MV-4-11 (cell line): ENCODE measurements around the gene IL7R.
"Not testable (repeated sequence)": the region's sequence is repeated elsewhere in the genome, so short reads cannot be mapped to it uniquely, and the experiment has no call there.

ENCODE experiments used
- DNase-seq: peaks from one replicate; lab custom pipeline; 2025; lab: John Stamatoyannopoulos, UW

The IL7R gene

DNA sequence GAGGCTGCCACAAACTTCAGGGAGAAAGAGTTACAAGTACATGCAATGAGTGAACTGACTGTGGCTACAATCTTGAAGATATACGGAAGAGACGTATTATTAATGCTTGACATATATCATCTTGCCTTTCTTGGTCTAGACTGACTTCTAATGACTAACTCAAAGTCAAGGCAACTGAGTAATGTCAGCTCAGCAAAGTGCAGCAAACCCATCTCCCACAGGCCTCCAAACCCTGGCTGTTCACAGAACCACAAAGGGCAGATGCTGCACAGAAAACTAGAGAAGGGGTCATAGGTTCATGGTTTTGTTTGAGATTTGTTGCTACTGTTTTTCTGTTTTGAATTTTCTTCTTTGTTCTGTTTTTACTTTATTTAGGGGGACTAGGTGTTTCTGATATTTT lies 21.0 kb downstream of the IL7R start:
- DNase-seq: no peak

DNA sequence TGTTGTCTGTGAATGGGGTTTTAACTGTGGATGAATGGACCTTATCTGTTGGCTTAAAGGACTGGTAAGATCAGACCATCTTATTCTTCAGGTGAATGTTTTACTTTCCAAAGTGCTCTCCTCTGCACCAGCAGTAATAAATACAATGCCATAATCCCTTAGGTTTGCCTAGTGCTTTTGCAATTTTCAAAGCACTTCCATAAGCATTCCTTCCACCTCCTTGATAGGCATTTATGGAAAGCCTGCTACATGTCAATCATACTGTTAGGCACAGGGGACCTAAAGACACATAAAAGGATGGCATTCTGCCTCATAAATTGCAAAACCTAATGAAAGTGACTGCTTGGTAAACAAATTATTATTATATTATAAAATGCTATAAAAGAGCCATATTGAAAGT lies 21.4 kb downstream of the IL7R start:
- no peak for DNase-seq

DNA sequence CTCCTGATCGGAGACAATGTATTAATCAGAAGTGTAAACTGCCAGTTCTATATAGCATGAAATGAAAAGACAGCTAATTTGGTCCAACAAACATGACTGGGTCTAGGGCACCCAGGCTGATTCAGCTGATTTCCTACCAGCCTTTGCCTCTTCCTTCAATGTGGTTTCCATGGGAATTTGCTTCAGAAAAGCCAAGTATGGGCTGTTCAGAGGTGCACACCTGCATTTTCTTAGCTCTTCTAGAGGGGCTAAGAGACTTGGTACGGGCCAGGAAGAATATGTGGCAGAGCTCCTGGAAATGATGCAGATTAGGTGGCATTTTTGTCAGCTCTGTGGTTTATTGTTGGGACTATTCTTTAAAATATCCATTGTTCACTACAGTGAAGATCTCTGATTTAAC lies 22.4 kb downstream of the IL7R start:
- DNase-seq: no peak

DNA sequence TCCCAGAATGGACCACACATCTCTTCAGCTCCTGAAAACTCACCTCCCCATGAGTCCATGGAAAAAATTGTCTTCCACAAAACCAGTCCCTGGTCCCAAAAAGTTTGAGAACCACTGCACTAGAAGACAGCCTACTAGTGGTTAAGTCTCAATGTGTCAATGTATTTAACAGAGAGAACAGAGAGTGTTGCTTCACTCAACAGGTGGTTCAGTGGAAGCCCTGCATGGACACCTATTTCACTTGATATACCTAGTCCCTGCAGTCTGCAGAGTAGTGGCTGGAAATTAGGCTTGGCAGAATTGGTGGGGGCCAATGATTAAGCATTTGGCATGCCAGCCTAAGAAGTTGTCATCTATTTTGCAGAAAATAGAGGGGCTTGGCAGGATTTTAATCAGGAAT lies 23.0 kb downstream of the IL7R start:
- DNase-seq: no peak

DNA sequence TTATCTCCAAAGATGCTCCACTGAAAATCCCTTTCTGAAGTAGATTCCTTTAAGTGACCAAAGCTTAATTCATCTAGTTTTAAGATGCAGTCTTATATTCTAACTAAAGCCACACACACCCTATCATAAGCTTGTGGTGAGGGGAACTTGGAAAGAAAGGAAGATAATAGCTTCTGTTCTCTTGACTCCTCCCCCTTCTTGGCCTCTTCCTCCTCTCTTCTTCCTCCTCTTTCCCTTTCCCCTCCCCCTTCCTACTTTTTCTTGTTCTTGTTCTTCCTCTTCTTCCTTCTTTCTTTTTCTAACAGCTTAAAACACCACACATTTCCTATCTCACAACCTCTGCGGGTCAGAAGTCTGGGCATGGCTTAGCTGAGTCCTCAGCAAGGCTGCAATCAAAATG lies 23.5 kb downstream of the IL7R start:
- peak; percentile 82 for DNase-seq

DNA sequence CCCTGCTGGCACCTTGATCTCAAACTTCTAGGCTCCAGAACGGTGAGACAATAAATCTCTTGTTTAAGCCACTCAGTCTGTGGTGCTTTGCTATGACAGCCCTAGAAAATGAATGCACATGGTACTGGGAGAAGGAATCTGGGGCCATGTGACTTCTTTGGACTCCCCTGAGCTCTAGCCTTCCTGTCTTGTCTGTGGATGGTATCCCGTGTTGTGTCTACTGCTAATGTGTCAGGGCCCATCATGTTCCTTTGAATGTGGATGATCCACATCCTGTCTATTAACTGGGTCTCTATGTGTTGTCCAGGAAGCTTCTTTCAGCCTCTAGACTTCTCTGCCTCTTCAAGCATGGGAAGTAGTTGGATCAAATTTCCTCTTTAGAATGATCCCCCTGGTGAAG lies 25.1 kb downstream of the IL7R start:
- DNase-seq: no peak

DNA sequence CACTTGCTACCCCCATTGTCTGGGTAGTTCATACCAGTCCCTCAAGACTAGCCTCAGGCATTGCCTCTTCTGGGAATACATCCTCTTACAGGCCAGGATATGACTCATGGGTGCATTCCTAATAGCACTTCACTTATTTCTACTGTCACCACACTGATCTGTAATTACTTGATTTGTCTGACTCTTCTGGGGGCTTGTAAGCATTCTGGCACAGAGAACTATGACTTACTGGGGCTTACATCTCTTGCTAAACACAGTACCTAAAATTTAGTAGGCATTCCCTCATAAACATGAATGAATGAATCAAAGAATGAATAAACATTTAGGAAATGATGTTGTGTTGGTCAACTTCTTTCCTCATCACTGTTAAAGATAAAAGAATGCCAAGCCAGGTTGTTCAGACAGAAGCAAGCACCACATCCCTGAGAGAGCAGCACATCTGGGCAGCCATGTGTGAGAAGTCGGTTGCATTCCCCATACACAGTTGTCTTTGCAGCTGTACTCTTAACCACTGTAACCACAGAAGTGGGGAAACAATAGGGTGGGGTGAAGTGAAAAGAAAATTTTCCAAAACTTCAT lies 27.6 kb downstream of the IL7R start:
- DNase-seq: peak; percentile 88

DNA sequence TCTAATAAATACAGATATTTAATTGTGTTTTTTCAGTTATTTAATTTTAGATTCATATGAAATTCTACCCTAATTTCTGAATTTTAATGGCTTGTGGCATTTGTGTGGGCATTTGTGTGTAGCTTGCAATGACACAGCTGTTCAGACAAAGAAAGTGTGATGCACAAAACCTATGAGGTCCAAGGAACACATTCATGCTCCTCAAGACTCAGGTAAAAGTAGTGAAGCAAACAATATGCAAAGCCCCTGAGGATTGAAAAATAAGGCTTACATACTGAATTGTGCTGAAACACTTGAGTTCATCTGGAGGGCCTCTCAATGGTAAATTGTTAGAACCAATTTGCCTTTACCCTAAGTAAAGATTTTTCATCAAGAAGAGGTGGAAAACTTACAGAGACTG lies 28.1 kb downstream of the IL7R start:
- no peak for DNase-seq

DNA sequence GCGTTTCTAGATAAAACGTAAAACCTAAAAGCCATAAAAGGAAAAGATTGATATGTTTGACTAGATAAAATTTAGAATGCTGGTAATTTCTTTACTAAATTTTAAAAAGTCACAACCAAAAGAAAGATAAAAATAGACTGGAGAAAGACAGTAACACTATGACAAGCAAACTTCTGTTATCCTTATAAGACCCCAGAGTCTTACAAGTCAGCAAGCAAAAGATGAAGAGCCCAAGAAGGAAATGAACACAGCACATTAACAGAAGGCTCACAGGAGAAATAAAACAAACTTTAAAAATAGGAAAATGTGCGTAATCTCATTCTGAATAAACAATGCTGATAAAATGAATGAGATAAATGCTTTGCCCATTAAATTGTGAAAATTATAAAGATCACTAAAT lies 29.7 kb downstream of the IL7R start:
- DNase-seq: no peak

DNA sequence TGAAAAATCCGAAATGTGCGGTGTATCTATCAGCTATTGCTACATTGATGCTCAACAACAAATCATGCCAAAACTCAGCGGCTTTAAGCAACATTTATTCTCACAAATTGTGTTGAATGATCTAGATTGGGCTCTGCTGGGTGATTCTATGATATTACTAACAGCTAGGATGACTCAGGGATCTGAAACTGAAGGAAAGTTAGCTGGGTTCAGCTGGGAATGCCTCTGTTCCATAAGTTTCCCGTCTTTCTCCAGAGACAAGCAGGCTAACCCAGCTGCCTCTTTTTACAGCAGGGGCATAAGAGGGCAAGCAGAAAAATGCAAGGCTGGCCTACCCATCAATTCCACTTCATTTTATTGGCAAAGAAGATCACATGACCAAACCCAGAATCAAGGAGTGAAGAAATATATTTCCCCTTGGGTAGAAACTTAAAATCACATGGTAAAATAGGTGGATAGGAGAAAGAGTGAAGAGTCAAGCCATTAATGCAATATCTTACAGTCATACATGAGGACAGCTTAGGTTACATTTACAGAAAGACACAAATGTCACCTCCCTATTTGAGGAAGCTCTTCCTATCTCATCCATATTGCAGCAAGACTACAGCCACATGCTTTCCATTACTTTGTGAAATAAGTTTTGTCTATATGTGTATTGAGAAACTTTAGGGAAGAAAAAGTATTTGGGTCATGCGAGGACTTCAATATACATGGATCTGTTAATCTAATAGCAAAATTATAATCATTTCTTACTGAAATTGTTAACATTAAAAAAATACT lies 30.8 kb downstream of the IL7R start:
- no peak for DNase-seq

DNA sequence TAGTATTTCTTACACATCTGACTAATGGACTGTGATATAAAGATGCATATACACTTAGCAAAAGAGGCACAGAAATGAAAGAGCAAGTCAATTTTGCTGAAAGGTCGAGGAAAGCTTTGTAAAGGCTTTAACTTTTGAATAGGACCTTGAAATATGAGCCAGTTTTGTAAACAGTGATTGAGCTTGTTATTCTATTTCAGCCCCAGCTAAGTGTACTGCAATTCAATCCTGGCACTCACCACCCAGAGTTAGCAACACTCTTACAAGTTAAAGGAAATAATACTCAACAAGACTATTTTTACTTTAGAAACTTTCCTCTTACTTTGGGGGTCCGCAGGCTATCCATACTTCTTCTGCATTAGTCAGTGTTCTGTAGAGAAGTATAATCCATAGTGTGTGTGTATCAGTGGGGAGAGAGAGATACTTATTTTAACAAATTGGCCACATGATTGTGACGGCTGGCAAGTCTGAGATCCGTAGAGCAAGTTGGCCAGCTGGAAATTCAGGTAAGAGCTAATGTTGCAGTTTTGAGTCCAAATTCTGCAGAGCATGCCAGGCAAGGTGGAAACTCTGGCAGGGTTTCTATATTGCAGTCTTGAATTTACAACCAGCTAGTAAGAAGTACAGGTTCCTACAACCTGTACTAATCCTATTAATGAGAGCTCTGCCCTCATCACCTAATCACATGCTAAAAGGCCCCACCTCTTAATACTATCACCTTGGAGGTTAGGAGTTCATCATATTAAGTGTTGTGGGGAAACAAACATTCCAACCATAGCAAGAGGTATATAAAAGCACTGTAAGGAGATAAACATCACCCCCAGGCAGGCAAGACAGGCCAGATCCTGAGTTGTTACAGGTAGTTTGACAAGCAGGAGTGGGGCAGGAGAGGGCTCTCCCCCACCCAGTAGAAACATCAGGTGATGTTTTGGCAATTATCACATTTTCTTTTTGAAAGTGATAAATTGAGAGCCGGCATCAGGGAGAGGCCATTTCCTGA lies 33.6 kb downstream of the IL7R start:
- DNase-seq: no peak

DNA sequence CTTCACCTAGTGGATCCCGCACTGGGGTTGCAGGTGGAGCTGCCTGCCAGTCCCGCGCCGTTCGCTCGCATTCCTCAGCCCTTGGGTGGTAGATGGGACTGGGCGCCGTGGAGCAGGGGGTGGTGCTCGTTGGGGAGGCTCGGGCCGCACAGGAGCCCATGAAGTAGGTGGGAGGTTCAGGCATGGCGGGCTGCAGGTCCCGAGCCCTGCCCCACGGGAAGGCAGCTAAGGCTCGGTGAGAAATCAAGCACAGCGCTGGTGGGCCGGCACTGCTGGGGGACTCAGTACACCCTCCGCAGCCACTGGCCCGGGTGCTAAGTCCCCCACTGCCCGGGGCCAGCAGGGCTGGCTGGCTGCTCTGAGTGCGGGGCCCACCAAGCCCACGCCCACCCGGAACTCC lies 36.1 kb downstream of the IL7R start:
- not testable (repeated sequence) for DNase-seq

DNA sequence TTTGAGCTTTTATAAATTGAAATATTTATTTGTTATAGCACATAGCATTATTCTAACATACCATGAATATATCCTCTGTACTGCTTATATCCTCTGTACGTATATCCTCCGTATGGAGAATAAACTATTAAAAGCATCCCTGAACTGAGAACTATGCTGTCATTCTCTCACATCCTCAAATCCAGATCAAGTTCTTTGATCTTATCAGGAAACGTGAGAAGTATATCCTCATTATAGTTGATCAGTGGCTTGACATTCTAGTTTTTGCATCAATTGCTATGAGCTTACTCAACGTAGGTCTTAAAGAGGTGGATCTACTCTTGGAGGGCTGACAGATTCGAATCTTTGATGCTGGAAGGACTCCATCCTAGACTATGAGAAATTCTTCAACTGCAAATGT lies 37.4 kb downstream of the IL7R start:
- DNase-seq: no peak

DNA sequence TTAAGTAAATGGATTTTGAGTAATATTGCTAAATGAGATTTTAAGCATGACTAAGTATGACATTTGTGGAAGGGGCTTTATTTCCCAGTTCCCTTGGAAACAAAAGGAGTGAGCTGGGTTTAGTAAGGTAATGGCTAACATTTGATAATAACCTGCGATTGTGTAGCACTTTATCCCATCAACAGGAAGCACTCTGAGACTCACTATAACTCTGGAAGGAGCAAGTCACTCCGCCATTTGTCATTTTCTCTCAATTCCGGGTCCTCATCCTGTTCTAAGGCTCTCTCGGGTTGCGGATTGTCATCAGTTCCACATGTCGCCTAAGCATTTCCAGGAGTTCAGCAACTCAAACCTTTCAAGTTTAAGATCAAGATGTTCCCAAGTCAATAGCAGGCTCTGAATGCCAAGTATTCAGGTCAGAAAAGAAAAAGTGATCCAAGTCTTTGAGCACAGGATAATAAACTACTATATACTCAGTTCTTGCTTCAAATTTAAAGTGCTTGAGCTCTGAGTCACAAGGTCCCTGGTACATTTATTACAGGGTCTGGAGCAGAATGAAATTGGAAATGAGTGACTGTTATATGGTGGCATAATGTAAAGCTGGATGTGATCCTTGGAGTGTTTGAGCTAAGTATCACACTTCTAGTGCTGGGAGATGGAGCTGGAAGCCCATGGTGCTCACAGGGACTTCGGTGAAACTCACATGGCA lies 42.4 kb downstream of the IL7R start:
- DNase-seq: no peak

DNA sequence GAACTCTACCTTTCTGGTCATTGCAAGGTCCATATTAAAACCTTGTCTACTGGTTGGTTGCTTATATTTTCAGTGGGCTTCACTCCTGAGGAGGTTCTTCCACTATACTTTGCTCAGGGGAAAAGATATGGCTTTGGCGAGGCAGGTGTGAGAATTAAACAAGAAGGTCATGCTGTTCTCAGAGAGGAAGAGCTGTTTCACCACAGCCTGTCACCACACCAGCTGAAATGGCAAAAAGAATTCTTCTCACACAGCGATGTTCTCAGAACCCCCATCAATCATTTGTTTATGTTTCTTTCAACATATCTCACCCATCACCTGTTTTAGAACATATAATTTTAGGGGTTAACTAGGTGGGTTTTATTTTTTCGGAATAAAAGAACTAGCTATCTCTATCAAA lies 43.1 kb downstream of the IL7R start:
- DNase-seq: no peak

DNA sequence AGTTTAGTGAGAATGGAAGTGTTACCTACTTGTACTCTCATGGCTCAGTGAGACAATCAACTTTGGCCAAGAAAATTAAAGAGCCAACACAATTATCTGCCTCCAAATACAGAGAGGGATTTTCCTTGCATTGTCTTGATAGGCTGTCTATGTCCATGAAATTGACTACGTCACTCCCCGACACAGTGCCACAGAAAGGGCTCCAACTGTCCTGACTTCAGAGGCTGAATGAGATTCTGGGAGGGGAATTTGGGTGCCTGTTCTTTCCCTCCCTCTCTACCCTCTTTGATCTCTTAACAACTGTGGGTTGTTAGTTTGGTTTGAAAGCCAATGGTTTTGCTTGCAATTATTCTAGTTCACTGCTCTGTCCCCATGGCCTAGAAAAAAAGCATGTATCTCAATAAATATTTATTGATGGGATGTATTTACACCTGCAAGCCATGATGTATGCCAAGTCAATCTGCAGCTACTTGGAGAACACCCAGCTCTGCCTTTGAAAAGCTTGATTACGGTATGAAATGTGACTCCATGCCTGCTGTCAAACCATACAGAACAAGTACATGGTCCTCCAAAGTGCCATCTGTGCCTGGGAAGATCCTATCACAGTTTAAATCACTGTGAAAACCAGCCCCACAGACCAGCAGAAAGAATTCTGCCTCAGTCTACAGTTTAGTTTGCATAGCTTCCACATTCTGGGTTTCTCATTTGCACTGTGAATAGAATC lies 44.4 kb downstream of the IL7R start:
- DNase-seq: no peak

DNA sequence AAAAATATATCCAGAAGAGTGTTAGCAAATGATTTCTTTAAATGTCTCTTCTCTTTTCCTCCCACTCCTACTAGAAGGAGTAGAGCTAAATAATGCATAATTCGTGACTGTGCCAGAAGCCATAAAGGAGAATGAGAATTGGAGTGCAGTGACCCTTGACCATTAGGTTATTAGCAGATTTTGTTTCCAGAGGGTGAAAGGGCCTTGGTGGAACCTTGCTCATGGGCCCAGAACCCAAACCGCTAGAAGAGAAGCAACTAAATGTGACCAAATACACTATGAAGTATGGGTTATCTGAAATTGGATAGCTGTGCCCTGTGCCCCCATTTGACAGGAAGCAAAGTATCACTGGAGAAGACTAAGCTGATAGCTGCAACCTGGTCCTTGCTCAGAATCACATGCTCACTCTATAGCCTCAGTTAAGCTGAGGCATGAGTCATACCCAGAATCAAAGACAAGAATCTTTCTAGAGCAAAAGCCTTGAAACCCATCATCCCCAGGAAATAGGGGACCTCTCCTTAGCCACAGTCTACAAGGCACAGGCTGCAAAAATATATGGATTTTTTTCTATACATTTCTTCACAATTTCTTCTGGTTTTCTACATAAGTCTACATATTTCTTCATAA lies 45.5 kb downstream of the IL7R start:
- peak; percentile 55 for DNase-seq

DNA sequence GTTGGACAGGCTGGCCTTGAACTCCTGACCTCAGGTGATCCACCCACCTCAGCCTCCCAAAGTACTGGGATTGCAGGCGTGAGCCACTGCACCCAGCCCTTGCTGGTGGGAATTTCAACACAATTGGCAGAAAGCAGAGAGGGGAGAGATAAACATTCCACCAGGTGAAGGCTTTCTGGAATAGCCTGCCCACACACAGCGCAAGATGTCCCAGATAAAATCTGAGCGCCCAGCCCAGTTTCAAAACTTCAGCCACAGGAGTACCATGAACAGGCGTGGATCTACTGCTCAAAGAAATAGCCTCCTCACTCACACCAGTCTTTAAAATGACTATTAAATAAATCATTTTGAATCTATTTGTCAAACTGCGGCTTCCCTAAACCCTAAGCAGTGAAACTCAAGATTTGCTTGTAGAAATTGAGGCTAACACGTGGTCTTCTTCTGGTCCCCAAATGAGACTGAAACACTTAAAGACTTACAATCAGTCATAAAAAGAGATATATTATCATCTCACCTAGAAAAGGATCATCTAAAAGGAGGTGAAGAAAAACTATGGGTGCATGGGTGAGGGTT lies 47.0 kb downstream of the IL7R start:
- no peak for DNase-seq

DNA sequence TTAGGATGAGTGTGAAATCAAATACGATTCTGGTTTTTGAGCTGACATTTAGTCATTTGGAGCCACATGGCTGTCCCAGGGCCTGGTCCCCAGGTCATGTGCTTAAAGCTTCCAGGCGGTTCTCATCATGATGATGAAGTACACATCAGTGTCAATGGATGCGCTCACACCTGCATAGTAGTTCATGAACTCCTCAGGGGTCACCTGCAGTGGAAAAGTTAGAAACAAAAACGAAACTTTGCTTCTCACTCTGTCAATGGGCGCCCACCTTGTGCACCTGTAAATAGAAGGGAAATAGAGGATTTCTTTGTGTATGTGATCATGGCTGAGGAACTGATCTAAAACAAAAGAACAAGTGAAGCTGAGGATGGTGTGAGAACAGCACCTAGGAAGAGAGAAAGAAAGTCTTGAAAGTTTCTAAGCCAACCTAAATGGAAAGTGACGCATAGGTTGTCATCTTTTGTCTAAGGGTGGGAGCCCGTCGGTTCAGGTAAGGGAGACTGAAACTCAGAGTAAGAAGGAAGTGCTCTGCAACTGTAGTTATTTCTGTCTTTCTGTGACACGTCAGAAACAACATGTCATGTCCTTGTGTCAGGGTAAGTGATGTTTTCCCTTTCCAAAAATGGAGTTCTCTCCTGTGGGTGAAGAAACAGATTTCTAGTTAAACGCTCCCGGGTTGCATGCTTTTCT lies 47.9 kb downstream of the IL7R start:
- no peak for DNase-seq

DNA sequence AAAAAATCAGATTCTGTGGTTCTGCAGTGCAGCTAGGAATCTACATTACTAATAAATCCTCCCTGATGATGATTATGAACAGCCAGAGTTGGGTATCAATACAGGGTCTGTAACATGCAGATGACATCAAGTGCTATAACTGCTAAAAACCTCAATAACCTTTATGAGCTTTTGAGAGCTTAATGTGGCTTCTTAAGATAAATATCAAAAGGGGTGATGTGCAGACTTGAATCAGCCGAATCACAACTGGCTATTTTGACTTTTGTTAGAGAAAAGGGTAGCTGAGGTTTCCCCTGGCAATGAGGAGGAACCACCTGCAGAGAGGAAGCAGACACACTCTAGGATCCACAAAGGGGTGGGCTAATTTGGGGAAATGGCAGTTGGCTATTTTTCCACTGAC lies 51.5 kb downstream of the IL7R start:
- peak; percentile 36 for DNase-seq
